Activated CD4-positive, alpha-beta memory T cell treated with anti-CD3 and anti-CD28 coated beads, Interleukin-2, amount 10 ng/mL, durations not matched to agents 7 days and 5 days (primary cell): ENCODE results near the gene PCDHA1. TPM values are rescaled to one million over a fixed set of nuclear protein-coding genes. Genes with fewer than 3 reads are reported as not detected.
"Not testable (repeated sequence)": the region's sequence is repeated elsewhere in the genome, so short reads cannot be mapped to it uniquely, and the experiment has no call there.

ENCODE experiments used
- CTCF ChIA-PET: fragments of 350-600 bp; sonication (Branson Sonifier 250); formaldehyde crosslinking; loops from one replicate; lab custom pipeline; 2021; ENCODE audit warnings: antibody characterized with exemption, inconsistent platforms; lab: Charles Lee
- POLR2A ChIA-PET: fragments of 350-600 bp; sonication (Branson Sonifier 250); formaldehyde crosslinking; loops from one replicate; lab custom pipeline; 2021; ENCODE audit warnings: antibody characterized with exemption; lab: Charles Lee
- DNase-seq: peaks from one replicate; pipeline ENCODE4 v3.0.0-alpha.2; 2020
- H3K27ac Mint-ChIP-seq: one replicate; pipeline ENCODE4 v1.8.0; 2021; ENCODE audit warnings: mild to moderate bottlenecking, mixed read lengths
- H3K27me3 Mint-ChIP-seq: one replicate; pipeline ENCODE4 v1.8.0; 2021; ENCODE audit warnings: mixed read lengths
- H3K36me3 Mint-ChIP-seq: one replicate; pipeline ENCODE4 v1.8.0; 2021; ENCODE audit warnings: low read depth, mixed read lengths
- H3K4me1 Mint-ChIP-seq: one replicate; pipeline ENCODE4 v1.8.0; 2021; ENCODE audit warnings: mixed read lengths
- H3K4me3 Mint-ChIP-seq: one replicate; pipeline ENCODE4 v1.8.0; 2021; ENCODE audit warnings: mild to moderate bottlenecking, mixed read lengths
- H3K9me3 Mint-ChIP-seq: one replicate; pipeline ENCODE4 v1.8.0; 2021; ENCODE audit warnings: mixed read lengths
- total RNA-seq, 2 experiments: library from RNA; stranded (reverse); gene quantifications; one replicate each; pipeline ENCODE4 v1.2.3, GENCODE V29; 2021

PCDHA1 gene
- total RNA-seq, 2 experiments from 2014 or later: not detected

- H3K27ac Mint-ChIP-seq, H3K4me3 Mint-ChIP-seq, POLR2A ChIA-PET, H3K27me3 Mint-ChIP-seq, H3K36me3 Mint-ChIP-seq, CTCF ChIA-PET, H3K4me1 Mint-ChIP-seq, DNase-seq: not testable (repeated sequence)
- peaks cover 15% of the 10 kb centered on the region for H3K9me3 Mint-ChIP-seq
These were observed 90.8 kb downstream of the PCDHA1 start for GRCh38 chr5:140876541-140877261.

DNA sequence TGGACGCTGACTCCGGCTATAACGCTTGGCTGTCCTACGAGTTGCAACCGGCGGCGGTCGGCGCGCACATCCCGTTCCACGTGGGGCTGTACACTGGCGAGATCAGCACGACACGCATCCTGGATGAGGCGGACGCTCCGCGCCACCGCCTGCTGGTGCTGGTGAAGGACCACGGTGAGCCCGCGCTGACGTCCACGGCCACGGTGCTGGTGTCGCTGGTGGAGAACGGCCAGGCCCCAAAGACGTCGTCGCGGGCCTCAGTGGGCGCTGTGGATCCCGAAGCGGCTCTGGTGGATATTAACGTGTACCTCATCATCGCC lies 91.3 kb downstream of the PCDHA1 start:
- Mint-ChIP-seq H3K27me3 (no peaks in the 10 kb centered on the region), H3K4me1 (no peaks in the 10 kb centered on the region), H3K27ac (no peak overlapping the region), H3K4me3 (no peak overlapping the region), H3K9me3 (peaks cover 14% of the 10 kb centered on the region), H3K36me3 (no peaks in the 10 kb centered on the region)
- DNase-seq: no peak
- POLR2A ChIA-PET: no interaction called here
- CTCF ChIA-PET: interaction anchor here (1.0 kb wide), 1 partner anchor 17 kb away, joined by 3 read pairs; no protein-coding TSS in a partner anchor

DNA sequence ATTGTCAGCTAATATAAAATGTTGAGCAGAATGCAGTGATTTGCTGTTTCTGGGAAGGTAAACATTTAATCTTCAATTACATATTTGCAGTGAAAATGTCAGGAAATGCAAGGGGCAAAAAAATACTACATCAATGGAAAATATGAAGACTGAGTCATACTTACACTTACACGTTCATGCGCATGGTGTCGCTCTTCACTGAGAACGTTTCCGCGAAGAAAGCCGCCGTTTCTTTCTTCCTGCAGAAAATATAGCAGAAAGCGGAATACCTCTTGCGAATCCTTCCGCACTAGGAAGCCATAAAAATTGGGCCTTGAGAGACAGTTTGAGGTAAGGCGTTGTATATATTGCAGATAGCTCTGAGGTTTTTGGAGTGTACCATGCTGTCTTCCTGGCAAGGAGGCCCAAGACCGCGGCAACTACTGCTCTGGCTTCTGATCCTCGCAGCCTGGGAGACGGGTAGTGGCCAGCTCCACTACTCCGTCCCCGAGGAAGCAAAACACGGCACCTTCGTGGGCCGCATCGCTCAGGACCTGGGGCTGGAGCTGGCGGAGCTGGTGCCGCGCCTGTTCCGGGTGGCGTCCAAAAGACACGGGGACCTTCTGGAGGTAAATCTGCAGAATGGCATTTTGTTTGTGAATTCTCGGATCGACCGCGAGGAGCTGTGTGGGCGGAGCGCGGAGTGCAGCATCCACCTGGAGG lies 96.1 kb downstream of the PCDHA1 start, which contains the start of gene PCDHA13:
TSS of gene PCDHA13 (plus strand) at position 236 of the 702 bp plus-strand sequence. CDS start at position 381, 145 bp downstream.
- Mint-ChIP-seq H3K9me3 (peaks cover 15% of the 10 kb centered on the region), H3K27ac (no peak within 1 kb of the TSS), H3K27me3 (no peaks in the 10 kb centered on the region), H3K36me3 (peaks cover 2% of the 10 kb centered on the region), H3K4me3 (no peak within 1 kb of the TSS), H3K4me1 (no peaks in the 10 kb centered on the region)
- POLR2A ChIA-PET: no interaction called here
- DNase-seq: no peak
- CTCF ChIA-PET: no interaction called here

DNA sequence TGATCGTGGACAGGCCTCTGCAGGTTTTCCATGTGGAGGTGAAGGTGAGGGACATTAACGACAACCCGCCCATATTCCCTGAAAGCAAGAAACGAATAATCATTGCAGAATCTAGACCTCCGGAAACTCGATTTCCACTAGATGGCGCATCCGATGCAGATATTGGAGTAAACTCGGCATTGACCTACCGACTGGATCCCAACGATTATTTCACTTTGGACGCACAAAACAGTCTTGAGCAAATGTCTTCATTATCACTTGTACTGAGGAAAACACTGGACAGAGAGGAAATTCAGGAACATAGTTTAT lies 96.6 kb downstream of the PCDHA1 start:
- Mint-ChIP-seq H3K9me3 (peaks cover 15% of the 10 kb centered on the region), H3K4me3 (no peak overlapping the region), H3K27me3 (no peaks in the 10 kb centered on the region), H3K36me3 (peaks cover 2% of the 10 kb centered on the region), H3K4me1 (no peaks in the 10 kb centered on the region), H3K27ac (no peak overlapping the region)
- POLR2A ChIA-PET: no interaction called here
- CTCF ChIA-PET: no interaction called here
- DNase-seq: no peak

- CTCF ChIA-PET: no interaction called here
- Mint-ChIP-seq H3K27me3 (no peaks in the 10 kb centered on the region), H3K36me3 (peaks cover 2% of the 10 kb centered on the region), H3K4me1 (no peaks in the 10 kb centered on the region), H3K9me3 (peaks cover 15% of the 10 kb centered on the region), H3K27ac (no peak overlapping the region), H3K4me3 (no peak overlapping the region)
- POLR2A ChIA-PET: no interaction called here
- no peak for DNase-seq
These were observed 97.4 kb downstream of the PCDHA1 start for GRCh38 chr5:140883373-140883772.

GRCh38 chr5:140883927-140884697 lies 98.2 kb downstream of the PCDHA1 start:
- Mint-ChIP-seq H3K36me3 (peaks cover 2% of the 10 kb centered on the region), H3K4me3 (no peak overlapping the region), H3K27me3 (no peaks in the 10 kb centered on the region), H3K27ac (no peak overlapping the region), H3K4me1 (no peaks in the 10 kb centered on the region), H3K9me3 (peaks cover 13% of the 10 kb centered on the region)
- ChIA-PET POLR2A (no interaction called here), CTCF (no interaction called here)
- DNase-seq: no peak

GRCh38 chr5:140916325-140916724 lies 130.4 kb downstream of the PCDHA1 start:
- no peak overlapping the region for H3K4me3 Mint-ChIP-seq
- no peak overlapping the region for H3K27ac Mint-ChIP-seq
- H3K27me3 Mint-ChIP-seq: no peaks in the 10 kb centered on the region
- H3K36me3 Mint-ChIP-seq: no peaks in the 10 kb centered on the region
- peaks cover 3% of the 10 kb centered on the region for H3K9me3 Mint-ChIP-seq
- ChIA-PET POLR2A (no interaction called here), CTCF (no interaction called here)
- no peak for DNase-seq
- no peaks in the 10 kb centered on the region for H3K4me1 Mint-ChIP-seq

DNA sequence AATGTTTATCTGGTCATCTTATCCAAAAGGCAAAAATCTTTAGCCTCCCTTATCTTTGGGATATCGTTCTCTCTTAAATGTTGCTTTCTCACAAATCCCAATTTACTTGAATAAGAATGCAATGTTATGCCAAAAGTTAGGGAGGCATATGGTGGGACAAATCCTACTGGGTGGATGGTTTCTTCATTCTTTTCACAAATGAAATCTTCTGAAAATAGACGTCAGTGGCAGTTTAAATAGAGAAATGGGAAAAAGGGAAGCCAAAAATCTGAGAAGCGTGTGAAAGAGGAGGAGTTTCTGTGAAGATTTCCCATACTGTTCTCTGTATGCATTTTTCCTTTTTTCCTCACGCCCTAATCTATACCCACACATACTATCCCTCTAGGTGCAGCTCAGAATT lies 137.7 kb downstream of the PCDHA1 start:
- no peak for DNase-seq
- CTCF ChIA-PET: no interaction called here
- peaks cover 2% of the 10 kb centered on the region for H3K36me3 Mint-ChIP-seq
- POLR2A ChIA-PET: no interaction called here
- no peak overlapping the region for H3K4me3 Mint-ChIP-seq
- no peak overlapping the region for H3K27ac Mint-ChIP-seq
- peaks cover 21% of the 10 kb centered on the region for H3K27me3 Mint-ChIP-seq
- peaks cover 3% of the 10 kb centered on the region for H3K9me3 Mint-ChIP-seq
- H3K4me1 Mint-ChIP-seq: peaks cover 1% of the 10 kb centered on the region

DNA sequence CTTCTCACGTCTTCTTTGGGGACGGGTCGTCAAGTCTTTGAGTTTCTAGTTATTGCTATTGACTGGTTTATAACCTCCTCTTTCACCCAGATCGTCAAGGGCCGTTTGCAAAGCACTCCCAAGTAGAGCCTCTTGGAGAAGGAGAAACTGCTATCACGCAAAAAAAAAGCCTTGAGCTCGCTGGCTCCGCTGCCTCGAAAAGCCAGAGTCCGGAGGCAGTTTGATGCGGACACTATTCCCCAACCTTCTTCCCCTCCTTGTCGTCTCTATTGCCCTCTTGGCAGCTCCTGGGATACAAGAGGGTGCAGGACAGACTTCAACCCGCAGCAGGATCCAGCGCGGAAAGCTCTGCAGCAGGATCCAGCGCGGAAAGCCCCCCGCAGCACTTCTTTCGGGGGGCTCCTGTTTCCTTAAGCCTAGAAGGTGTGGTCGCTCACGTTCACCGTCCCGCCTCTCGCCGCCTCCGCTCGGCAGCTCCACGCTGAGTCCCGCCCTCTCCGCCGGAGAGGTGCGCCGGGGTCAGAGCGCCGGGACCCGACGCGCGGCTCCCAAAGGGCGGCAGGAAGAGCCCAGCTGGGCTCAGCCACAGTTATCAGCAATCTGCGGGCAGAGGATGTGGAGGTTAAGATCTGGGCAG lies 140.0 kb downstream of the PCDHA1 start, which contains the start of gene PCDHAC1:
TSS of gene PCDHAC1 (plus strand) at position 494 of the 637 bp plus-strand sequence. CDS start 594 bp downstream, outside the sequence.
- Mint-ChIP-seq H3K4me3 (no peak within 1 kb of the TSS), H3K27me3 (peaks cover 21% of the 10 kb centered on the region), H3K9me3 (peaks cover 3% of the 10 kb centered on the region), H3K4me1 (peaks cover 1% of the 10 kb centered on the region), H3K27ac (no peak within 1 kb of the TSS), H3K36me3 (peaks cover 2% of the 10 kb centered on the region)
- no peak for DNase-seq
- CTCF ChIA-PET: no interaction called here
- POLR2A ChIA-PET: no interaction called here

DNA sequence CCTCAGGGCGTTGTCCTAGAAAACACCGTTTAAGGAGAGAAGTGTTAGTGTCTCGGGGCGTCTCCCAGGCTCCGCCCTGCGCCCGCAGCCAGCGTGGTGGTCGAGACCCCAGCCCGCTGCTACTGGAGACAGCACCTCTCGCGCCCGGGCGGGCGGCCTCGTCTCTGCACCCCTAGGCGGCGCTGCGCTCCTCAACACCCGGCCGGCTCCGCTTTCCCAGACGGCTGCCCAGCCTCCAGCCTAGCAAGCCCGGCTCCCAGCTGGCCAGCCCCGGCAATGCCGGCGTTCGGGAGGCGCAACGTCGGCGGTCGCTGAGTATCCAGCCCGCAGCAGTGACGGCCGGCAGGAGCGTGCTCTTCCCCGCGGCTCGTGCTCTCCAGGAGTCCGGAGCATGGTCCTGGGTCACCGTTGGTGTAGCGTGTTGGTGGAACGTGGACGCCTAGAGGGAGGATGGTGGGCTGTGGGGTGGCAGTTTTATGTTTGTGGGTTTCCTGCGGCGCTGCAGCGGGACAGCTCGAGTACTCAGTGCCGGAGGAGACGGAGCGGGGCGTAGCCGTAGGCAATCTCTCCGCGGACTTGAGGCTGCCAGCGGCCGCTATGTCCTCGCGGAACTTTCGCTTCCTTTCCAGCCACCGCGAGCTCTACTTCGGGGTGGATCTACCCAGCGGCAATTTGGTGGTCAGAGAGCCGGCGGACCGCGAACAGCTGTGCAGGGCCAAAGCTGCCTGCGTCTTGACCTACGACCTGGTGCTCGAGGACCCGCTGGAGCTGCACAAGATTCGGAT lies 140.7 kb downstream of the PCDHA1 start:
- H3K27ac Mint-ChIP-seq: no peak overlapping the region
- DNase-seq: no peak
- no peak overlapping the region for H3K4me3 Mint-ChIP-seq
- H3K36me3 Mint-ChIP-seq: peaks cover 2% of the 10 kb centered on the region
- H3K9me3 Mint-ChIP-seq: peaks cover 3% of the 10 kb centered on the region
- ChIA-PET POLR2A (no interaction called here), CTCF (no interaction called here)
- H3K27me3 Mint-ChIP-seq: peaks cover 21% of the 10 kb centered on the region
- H3K4me1 Mint-ChIP-seq: peaks cover 1% of the 10 kb centered on the region

DNA sequence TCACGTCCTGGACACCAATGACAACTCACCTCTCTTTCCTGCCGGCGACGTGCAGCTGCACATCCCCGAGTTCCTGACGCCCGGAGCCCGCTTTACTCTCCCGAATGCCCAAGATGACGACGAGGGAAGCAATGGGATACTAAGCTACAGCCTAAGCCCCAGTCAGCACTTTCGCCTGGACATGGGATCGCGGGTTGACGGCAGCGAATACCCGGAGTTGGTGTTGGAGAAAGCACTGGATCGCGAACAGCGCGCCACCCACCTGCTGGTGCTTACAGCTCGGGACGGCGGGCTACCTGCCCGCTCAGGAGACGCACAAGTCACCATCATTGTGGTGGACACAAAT lies 141.3 kb downstream of the PCDHA1 start:
- ChIA-PET CTCF (no interaction called here), POLR2A (no interaction called here)
- Mint-ChIP-seq H3K36me3 (peaks cover 2% of the 10 kb centered on the region), H3K4me1 (peaks cover 1% of the 10 kb centered on the region), H3K27ac (no peak overlapping the region), H3K27me3 (peaks cover 21% of the 10 kb centered on the region), H3K4me3 (no peak overlapping the region), H3K9me3 (peaks cover 3% of the 10 kb centered on the region)
- DNase-seq: no peak

DNA sequence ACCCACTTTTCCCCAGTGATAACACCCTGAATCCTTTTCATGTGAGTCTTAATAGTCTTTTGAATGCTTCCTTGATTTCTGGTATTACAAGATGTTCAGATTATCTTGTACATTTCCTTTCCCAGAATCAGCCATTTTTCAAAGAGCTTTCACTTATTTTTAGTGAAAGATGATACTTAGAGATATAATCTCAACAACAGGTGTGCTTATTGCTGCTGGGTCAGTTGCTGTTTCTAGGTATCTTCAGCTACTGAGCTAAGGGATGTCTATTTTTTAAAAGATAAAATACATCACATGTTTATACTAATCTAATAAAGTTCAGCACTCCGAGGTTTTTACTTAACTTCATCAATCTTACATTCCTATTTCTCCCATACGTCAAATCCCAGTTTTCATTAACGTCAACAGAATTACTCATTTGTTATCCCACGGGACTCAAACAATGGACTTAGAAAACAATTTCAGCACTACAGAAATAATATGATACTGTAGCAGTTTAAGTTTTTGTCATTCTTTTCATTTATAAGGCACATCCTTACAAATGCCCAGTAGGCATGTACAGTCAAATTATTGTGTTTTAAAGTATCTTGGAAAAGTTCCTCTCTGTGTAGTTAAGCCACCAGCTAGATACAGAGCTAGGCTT lies 149.1 kb downstream of the PCDHA1 start:
- POLR2A ChIA-PET: no interaction called here

More for the DNA sequence above, 149.1 kb downstream of the PCDHA1 start:
- Mint-ChIP-seq H3K4me1 (no peaks in the 10 kb centered on the region), H3K36me3 (no peaks in the 10 kb centered on the region), H3K9me3 (no peaks in the 10 kb centered on the region), H3K27me3 (no peaks in the 10 kb centered on the region), H3K27ac (no peak overlapping the region), H3K4me3 (no peak overlapping the region)
- no peak for DNase-seq
- CTCF ChIA-PET: no interaction called here
